Common myeloid progenitor, CD34-positive (primary cell): ENCODE measurements around the gene ATP9A.

Experiments
- CTCF ChIA-PET: fragments of 350-600 bp; sonication (Branson Sonifier 250); formaldehyde crosslinking; loops from one replicate; lab custom pipeline; 2021; ENCODE audit warnings: antibody characterized with exemption; lab: Charles Lee
- POLR2A ChIA-PET: fragments of 350-600 bp; sonication (Branson Sonifier 250); formaldehyde crosslinking; loops from one replicate; lab custom pipeline; 2021; ENCODE audit warnings: antibody characterized with exemption; lab: Charles Lee
- DNase-seq, 3 donors: peaks; one replicate each; pipeline versions ENCODE4 v3.0.0 to v3.0.0-alpha.2; 2013
- H3K27ac ChIP-seq, 2 experiments: 1 replicate in 1 of 2; 2 replicates in 1 of 2; pipeline ENCODE4 v1.7.0; 2013; ENCODE audit warnings: inconsistent platforms in 2 of 2, low read length in 2 of 2, mild to moderate bottlenecking in 2 of 2, low read depth in 1 of 2, moderate library complexity in 1 of 2; ENCODE audit not compliant: severe bottlenecking in 2 of 2, insufficient read depth in 1 of 2, poor library complexity in 1 of 2
- H3K27me3 ChIP-seq, 5 experiments: replicated peaks in 2 of 5; 1 replicate in 3 of 5; 2 replicates in 2 of 5; pipeline versions ENCODE4 v1.6.1 to v1.7.0; 2013; ENCODE audit warnings: low read length in 4 of 5, mild to moderate bottlenecking in 2 of 5, moderate library complexity in 2 of 5, inconsistent platforms in 1 of 5; ENCODE audit not compliant: insufficient read depth in 5 of 5, control insufficient read depth in 4 of 5
- H3K36me3 ChIP-seq, 4 experiments: 1 replicate in 2 of 4; 2 replicates in 2 of 4; pipeline versions ENCODE4 v1.6.1 to v1.7.0; 2013; ENCODE audit warnings: low read length in 3 of 4, control low read depth in 1 of 4, mild to moderate bottlenecking in 1 of 4; ENCODE audit not compliant: control insufficient read depth in 4 of 4, insufficient read depth in 4 of 4
- H3K4me1 ChIP-seq, 4 experiments: 1 replicate in 3 of 4; 2 replicates in 1 of 4; pipeline versions ENCODE4 v1.6.1 to v1.7.1; 2013; ENCODE audit warnings: low read length in 3 of 4, mild to moderate bottlenecking in 3 of 4, control low read depth in 1 of 4, inconsistent platforms in 1 of 4, moderate library complexity in 1 of 4; ENCODE audit not compliant: control insufficient read depth in 4 of 4, insufficient read depth in 4 of 4; ENCODE audit errors: control extremely low read depth in 1 of 4
- H3K4me3 ChIP-seq, 7 experiments: 1 replicate in 4 of 7; 2 replicates in 3 of 7; pipeline versions ENCODE4 v1.5.1 to v1.7.0; 2013; ENCODE audit warnings: mild to moderate bottlenecking in 7 of 7, low read length in 6 of 7, moderate library complexity in 6 of 7, inconsistent platforms in 2 of 7, low read depth in 2 of 7, control low read depth in 1 of 7; ENCODE audit not compliant: insufficient read depth in 4 of 7, control insufficient read depth in 1 of 7; ENCODE audit errors: extremely low read depth in 1 of 7
- H3K9me3 ChIP-seq, 5 experiments: 1 replicate in 4 of 5; 2 replicates in 1 of 5; pipeline versions ENCODE4 v1.6.1 to v1.7.1; 2013; ENCODE audit warnings: low read length in 4 of 5, mild to moderate bottlenecking in 2 of 5, inconsistent platforms in 1 of 5, low read depth in 1 of 5, moderate library complexity in 1 of 5; ENCODE audit not compliant: control insufficient read depth in 4 of 5, insufficient read depth in 2 of 5; ENCODE audit errors: control extremely low read depth in 1 of 5
- WGBS: methylation state at CpG from one replicate; pipeline ENCODE4 v1.1.5; 2013; ENCODE audit not compliant: insufficient coverage; 5-methylcytosine and 5-hydroxymethylcytosine counted together

The ATP9A gene

GRCh38 chr20:51584737-51585136 is 183.5 kb downstream of the ATP9A start:
- POLR2A ChIA-PET, result no interaction called here
- CTCF ChIA-PET, result interaction anchor here (3.9 kb wide), 1 partner anchor 10 kb away, joined by 19 read pairs; no protein-coding TSS in a partner anchor
- Histone ChIP-seq H3K36me3 (no peaks in the 10 kb centered on the region), H3K27me3 (no peaks in the 10 kb centered on the region), H3K4me3 (peak overlapping the region in 1 of 7 experiments; percentile 8), H3K4me1 (peaks cover 0 to 5% (median 2%) of the 10 kb centered on the region in 4 experiments), H3K27ac (no peak overlapping the region), H3K9me3 (no peaks in the 10 kb centered on the region)
- WGBS, result 81% methylated on average over 4 of the region's 4 CpGs
- peak in 1 of 3 donors; percentile 13 for DNase-seq

- no peaks in the 10 kb centered on the region for H3K36me3 ChIP-seq
- WGBS, result 95% methylated on average over 6 of the region's 8 CpGs
- H3K27ac ChIP-seq, result no peak overlapping the region
- ChIA-PET POLR2A (no interaction called here), CTCF (interaction anchor here (1.6 to 3.9 kb wide), 2 partner anchors 11 to 18 kb away, joined by 10 to 19 read pairs; no protein-coding TSS in a partner anchor)
- no peak overlapping the region for H3K4me3 ChIP-seq
- H3K4me1 ChIP-seq, result peaks cover 0 to 5% (median 2%) of the 10 kb centered on the region in 4 experiments
- no peaks in the 10 kb centered on the region for H3K9me3 ChIP-seq
- no peak for DNase-seq
- no peaks in the 10 kb centered on the region for H3K27me3 ChIP-seq
Measured at GRCh38 chr20:51584116-51584515, 184.1 kb downstream of the ATP9A start.

- H3K27ac ChIP-seq, result no peak overlapping the region
- H3K4me1 ChIP-seq, result peaks cover 0 to 5% (median 2%) of the 10 kb centered on the region in 4 experiments
- POLR2A ChIA-PET, result no interaction called here
- H3K9me3 ChIP-seq, result no peaks in the 10 kb centered on the region
- H3K36me3 ChIP-seq, result no peaks in the 10 kb centered on the region
- CTCF ChIA-PET, result interaction anchor here (1.6 to 3.9 kb wide), 2 partner anchors 12 to 18 kb away, joined by 10 to 19 read pairs; no protein-coding TSS in a partner anchor
- no peaks in the 10 kb centered on the region for H3K27me3 ChIP-seq
- DNase-seq, result no peak
- WGBS, result 95% methylated on average over 14 of the region's 14 CpGs
- H3K4me3 ChIP-seq, result no peak overlapping the region
Measured at GRCh38 chr20:51583499-51583898, 184.7 kb downstream of the ATP9A start.

- no peak overlapping the region for H3K27ac ChIP-seq
- CTCF ChIA-PET, result interaction anchor here (1.6 to 3.9 kb wide), 2 partner anchors 12 to 17 kb away, joined by 10 to 19 read pairs; no protein-coding TSS in a partner anchor
- POLR2A ChIA-PET, result no interaction called here
Measured at GRCh38 chr20:51583073-51583472, 185.1 kb downstream of the ATP9A start.

GRCh38 chr20:51581571-51581970 is 186.6 kb downstream of the ATP9A start:
- no peaks in the 10 kb centered on the region for H3K27me3 ChIP-seq
- CTCF ChIA-PET, result interaction anchor here (1.0 to 1.7 kb wide), 2 partner anchors 13 to 80 kb away, joined by 3 to 7 read pairs; no protein-coding TSS in a partner anchor
- POLR2A ChIA-PET, result no interaction called here

More at GRCh38 chr20:51583073-51583472, 185.1 kb downstream of the ATP9A start:
- Histone ChIP-seq H3K36me3 (no peaks in the 10 kb centered on the region), H3K27me3 (no peaks in the 10 kb centered on the region), H3K4me3 (no peak overlapping the region), H3K4me1 (peaks cover 0 to 5% (median 2%) of the 10 kb centered on the region in 4 experiments), H3K9me3 (no peaks in the 10 kb centered on the region)
- DNase-seq, result no peak
- WGBS, result 97% methylated on average over 12 of the region's 13 CpGs

GRCh38 chr20:51579137-51579536 is 189.1 kb downstream of the ATP9A start:
- POLR2A ChIA-PET, result no interaction called here
- no peak for DNase-seq
- no peaks in the 10 kb centered on the region for H3K27me3 ChIP-seq
- H3K4me1 ChIP-seq, result no peaks in the 10 kb centered on the region
- no peak overlapping the region for H3K27ac ChIP-seq
- H3K9me3 ChIP-seq, result peaks cover 0 to 6% (median 1%) of the 10 kb centered on the region in 5 experiments
- 92% methylated on average over 7 of the region's 8 CpGs for WGBS
- H3K4me3 ChIP-seq, result no peak overlapping the region
- no peaks in the 10 kb centered on the region for H3K36me3 ChIP-seq
- CTCF ChIA-PET, result no interaction called here

More at GRCh38 chr20:51581571-51581970, 186.6 kb downstream of the ATP9A start:
- Histone ChIP-seq H3K4me3 (no peak overlapping the region), H3K9me3 (no peaks in the 10 kb centered on the region), H3K27ac (no peak overlapping the region), H3K36me3 (no peaks in the 10 kb centered on the region), H3K4me1 (peaks cover 0 to 5% (median 2%) of the 10 kb centered on the region in 4 experiments)
- no peak for DNase-seq

GRCh38 chr20:51578145-51578459 is 190.1 kb downstream of the ATP9A start:
- ChIA-PET POLR2A (no interaction called here), CTCF (no interaction called here)
- H3K4me3 ChIP-seq, result no peak overlapping the region
- H3K27ac ChIP-seq, result no peak overlapping the region
- DNase-seq, result no peak
- H3K9me3 ChIP-seq, result peaks cover 0 to 6% (median 1%) of the 10 kb centered on the region in 5 experiments
- peaks cover 0 to 4% (median under 1%) of the 10 kb centered on the region in 4 experiments for H3K4me1 ChIP-seq
- no peaks in the 10 kb centered on the region for H3K27me3 ChIP-seq
- WGBS, result 100% methylated on average over 2 of the region's 2 CpGs
- H3K36me3 ChIP-seq, result no peaks in the 10 kb centered on the region
